Calu3 (cell line): ENCODE data around the gene CYTH1. TPM values are rescaled to one million over a fixed set of nuclear protein-coding genes. Genes with fewer than 3 reads are reported as not detected.

ENCODE experiments used
- BruUV-seq: library from RNA; stranded (reverse); fragments of 400-500 nt; replicated peaks from 2 replicates; lab custom pipeline; 2021; lab: Mats Ljungman, UMichigan
- CTCF ChIA-PET: fragments of 300-600 bp; sonication (Branson Sonifier 250); formaldehyde crosslinking; loops from one replicate; lab custom pipeline; 2022; ENCODE audit warnings: antibody characterized with exemption; lab: Charles Lee
- DNase-seq: peaks from one replicate; pipeline ENCODE4 v3.0.0; 2022
- H3K27ac Mint-ChIP-seq: one replicate; pipeline ENCODE4 v1.8.0; 2022; ENCODE audit warnings: mixed read lengths; ENCODE audit not compliant: unreplicated experiment
- H3K27me3 Mint-ChIP-seq: one replicate; pipeline ENCODE4 v1.8.0; 2022; ENCODE audit warnings: mixed read lengths; ENCODE audit not compliant: unreplicated experiment
- H3K36me3 Mint-ChIP-seq: one replicate; pipeline ENCODE4 v1.8.0; 2022; ENCODE audit warnings: mild to moderate bottlenecking, moderate library complexity, mixed read lengths; ENCODE audit not compliant: insufficient read depth, unreplicated experiment
- H3K4me1 Mint-ChIP-seq: one replicate; pipeline ENCODE4 v1.8.0; 2022; ENCODE audit warnings: mild to moderate bottlenecking, low read depth, mixed read lengths; ENCODE audit not compliant: unreplicated experiment
- H3K4me3 Mint-ChIP-seq: one replicate; pipeline ENCODE4 v1.8.0; 2022; ENCODE audit warnings: mild to moderate bottlenecking, low read depth, moderate library complexity, mixed read lengths; ENCODE audit not compliant: unreplicated experiment
- H3K9me3 Mint-ChIP-seq: one replicate; pipeline ENCODE4 v1.8.0; 2022; ENCODE audit warnings: low read depth, mixed read lengths; ENCODE audit not compliant: unreplicated experiment
- intact Hi-C: fragments of 100-400 bp; cut with micrococcal nuclease; formaldehyde crosslinking; loops from one replicate; pipeline ENCODE4 v1.10.0; 2022; ENCODE audit not compliant: unreplicated experiment
- total RNA-seq: library from RNA; stranded (reverse); gene quantifications from 2 replicates; pipeline ENCODE4 v1.2.3, GENCODE V29; 2022
- TF ChIP-seq, protein P1 (sequence below): fragments of 200-600 bp; IDR thresholded peaks from one replicate; pipeline ENCODE4 v1.8.0; 2022; ENCODE audit warnings: antibody characterized with exemption; ENCODE audit not compliant: unreplicated experiment

Gene CYTH1
- total RNA-seq, 1 experiment from 2014 or later = 40.5 TPM

DNA sequence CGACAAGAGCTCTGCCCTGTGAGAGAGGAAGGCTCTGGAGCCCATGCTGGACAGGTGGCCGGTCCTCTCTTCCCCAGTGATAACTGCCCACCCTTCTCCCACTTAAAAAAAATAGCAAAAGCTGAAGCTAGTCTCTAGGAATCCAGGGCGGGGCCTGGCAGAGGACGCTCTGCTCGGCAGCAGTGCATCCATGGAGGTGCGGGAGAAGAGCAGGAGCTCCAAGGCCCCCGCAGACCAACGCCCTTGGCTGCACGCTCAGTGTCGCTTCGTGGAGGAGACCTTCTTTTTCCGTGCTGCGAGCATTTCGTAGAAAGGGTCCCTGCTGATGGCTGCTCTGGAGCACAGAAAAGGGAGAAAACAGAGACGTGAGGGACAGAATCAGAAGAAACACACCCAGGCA is 106.2 kb downstream of the CYTH1 start:
- H3K27ac Mint-ChIP-seq = no peak overlapping the region
- intact Hi-C loops = no loop called here
- CTCF ChIA-PET = no interaction called here
- TF ChIP-seq, protein P1, sequence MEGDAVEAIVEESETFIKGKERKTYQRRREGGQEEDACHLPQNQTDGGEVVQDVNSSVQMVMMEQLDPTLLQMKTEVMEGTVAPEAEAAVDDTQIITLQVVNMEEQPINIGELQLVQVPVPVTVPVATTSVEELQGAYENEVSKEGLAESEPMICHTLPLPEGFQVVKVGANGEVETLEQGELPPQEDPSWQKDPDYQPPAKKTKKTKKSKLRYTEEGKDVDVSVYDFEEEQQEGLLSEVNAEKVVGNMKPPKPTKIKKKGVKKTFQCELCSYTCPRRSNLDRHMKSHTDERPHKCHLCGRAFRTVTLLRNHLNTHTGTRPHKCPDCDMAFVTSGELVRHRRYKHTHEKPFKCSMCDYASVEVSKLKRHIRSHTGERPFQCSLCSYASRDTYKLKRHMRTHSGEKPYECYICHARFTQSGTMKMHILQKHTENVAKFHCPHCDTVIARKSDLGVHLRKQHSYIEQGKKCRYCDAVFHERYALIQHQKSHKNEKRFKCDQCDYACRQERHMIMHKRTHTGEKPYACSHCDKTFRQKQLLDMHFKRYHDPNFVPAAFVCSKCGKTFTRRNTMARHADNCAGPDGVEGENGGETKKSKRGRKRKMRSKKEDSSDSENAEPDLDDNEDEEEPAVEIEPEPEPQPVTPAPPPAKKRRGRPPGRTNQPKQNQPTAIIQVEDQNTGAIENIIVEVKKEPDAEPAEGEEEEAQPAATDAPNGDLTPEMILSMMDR = no peak
- no peaks in the 10 kb centered on the region for H3K9me3 Mint-ChIP-seq
- DNase-seq = no peak
- H3K27me3 Mint-ChIP-seq = no peaks in the 10 kb centered on the region
- peaks cover 36% of the 10 kb centered on the region for H3K36me3 Mint-ChIP-seq
- no TSS peak for BruUV-seq
- H3K4me3 Mint-ChIP-seq = no peak overlapping the region
- H3K4me1 Mint-ChIP-seq = peaks cover 9% of the 10 kb centered on the region

DNA sequence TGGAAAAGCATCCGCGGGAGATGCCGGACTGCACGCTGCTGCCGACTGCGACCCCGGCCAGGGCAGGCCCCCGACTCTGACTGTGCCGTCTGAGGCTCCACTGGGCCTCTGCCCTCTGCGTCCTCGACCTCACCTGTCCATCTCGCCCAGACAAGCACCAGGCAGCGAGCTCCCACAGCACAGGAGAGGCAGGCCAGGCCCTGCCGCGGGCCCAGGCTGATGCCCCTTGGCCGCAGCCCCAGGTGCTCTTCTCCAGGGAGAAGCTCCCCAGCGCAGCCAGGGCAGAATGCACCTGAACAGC is 106.8 kb downstream of the CYTH1 start:
- H3K27ac Mint-ChIP-seq = no peak overlapping the region
- peaks cover 9% of the 10 kb centered on the region for H3K4me1 Mint-ChIP-seq
- TF ChIP-seq, protein P1 = no peak
- H3K4me3 Mint-ChIP-seq = no peak overlapping the region
- peaks cover 34% of the 10 kb centered on the region for H3K36me3 Mint-ChIP-seq
- BruUV-seq = no TSS peak
- H3K9me3 Mint-ChIP-seq = no peaks in the 10 kb centered on the region
- intact Hi-C loops = no loop called here
- CTCF ChIA-PET = interaction anchor here (0.5 kb wide), 1 partner anchor 18 kb away, joined by 3 read pairs; no protein-coding TSS in a partner anchor
- no peak for DNase-seq
- no peaks in the 10 kb centered on the region for H3K27me3 Mint-ChIP-seq

DNA sequence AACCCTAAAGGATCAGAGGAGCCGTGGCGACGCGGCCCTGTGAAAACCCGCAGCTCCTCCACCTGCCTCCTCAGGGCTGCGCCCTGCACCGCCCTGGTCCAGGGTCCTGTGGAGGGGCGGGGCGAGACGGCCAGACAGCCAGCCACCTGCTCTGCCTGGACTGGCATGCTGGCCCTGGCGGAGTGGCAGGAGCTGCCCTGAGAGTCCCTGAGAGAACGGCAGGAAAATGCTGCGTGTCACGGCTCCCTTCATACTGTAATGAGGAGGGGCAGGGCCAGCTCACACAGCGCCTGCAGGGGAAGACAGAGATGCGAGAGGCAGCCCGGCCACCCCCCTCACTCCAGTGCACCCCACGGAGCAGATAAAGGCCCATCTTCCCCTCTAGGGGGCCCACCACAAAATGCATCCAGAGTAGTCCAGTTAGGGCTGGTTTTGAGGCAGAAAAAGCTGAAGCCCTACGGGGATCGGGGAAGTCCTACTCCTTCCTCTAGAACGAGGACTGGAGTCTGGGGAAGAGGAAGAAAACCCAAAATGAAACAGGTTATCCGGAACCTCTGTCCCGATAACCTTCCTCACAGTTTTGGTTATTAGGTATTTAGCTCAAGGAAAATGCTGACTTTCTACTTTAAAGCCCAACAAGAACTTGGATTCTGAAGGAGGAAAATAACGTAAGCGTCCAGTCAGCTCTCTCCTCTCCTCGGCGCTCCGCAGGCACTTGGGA is 107.3 kb downstream of the CYTH1 start:
- intact Hi-C loops = no loop called here
- TF ChIP-seq, protein P1 = no peak
- CTCF ChIA-PET = interaction anchor here (0.5 to 0.7 kb wide), 2 partner anchors 19 to 32 kb away, joined by 3 read pairs; no protein-coding TSS in a partner anchor
- H3K27ac Mint-ChIP-seq = no peak overlapping the region
- H3K4me3 Mint-ChIP-seq = no peak overlapping the region
- peaks cover 9% of the 10 kb centered on the region for H3K4me1 Mint-ChIP-seq
- H3K36me3 Mint-ChIP-seq = peaks cover 36% of the 10 kb centered on the region
- BruUV-seq = no TSS peak
- no peaks in the 10 kb centered on the region for H3K9me3 Mint-ChIP-seq
- no peak for DNase-seq
- no peaks in the 10 kb centered on the region for H3K27me3 Mint-ChIP-seq

DNA sequence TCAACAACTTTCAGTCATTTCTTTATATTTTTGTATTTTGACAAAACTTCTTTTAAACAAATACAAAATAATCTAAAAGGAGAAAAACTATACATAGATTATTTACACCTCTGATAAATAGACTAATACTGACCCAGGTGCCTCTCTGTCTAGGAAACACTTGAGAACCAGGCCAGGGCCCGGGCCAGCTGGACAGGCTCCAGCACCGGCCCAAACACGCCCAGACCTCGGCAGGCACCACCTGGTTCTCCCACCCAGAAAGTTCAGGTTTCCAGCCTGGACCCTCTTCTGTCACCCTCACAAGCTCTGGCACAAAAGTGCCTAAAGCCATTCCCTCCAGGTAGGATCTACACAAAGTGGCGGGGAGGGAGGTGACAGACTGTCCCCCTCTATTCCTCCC is 107.9 kb downstream of the CYTH1 start:
- no peaks in the 10 kb centered on the region for H3K9me3 Mint-ChIP-seq
- intact Hi-C loops = no loop called here
- BruUV-seq = no TSS peak
- CTCF ChIA-PET = interaction anchor here (0.7 kb wide), 1 partner anchor 33 kb away, joined by 3 read pairs; no protein-coding TSS in a partner anchor
- TF ChIP-seq, protein P1 = no peak
- peaks cover 9% of the 10 kb centered on the region for H3K4me1 Mint-ChIP-seq
- H3K4me3 Mint-ChIP-seq = no peak overlapping the region
- no peak overlapping the region for H3K27ac Mint-ChIP-seq
- DNase-seq = no peak
- H3K27me3 Mint-ChIP-seq = no peaks in the 10 kb centered on the region
- peaks cover 40% of the 10 kb centered on the region for H3K36me3 Mint-ChIP-seq
